GM10847 (cell line): ENCODE results near the gene CRMP1.

ENCODE experiments used
- POLR2A ChIP-seq: IDR thresholded peaks from 2 replicates; pipeline ENCODE4 v1.6.1; 2011; ENCODE audit not compliant: insufficient read length; ENCODE audit errors: extremely low read depth

The CRMP1 gene

DNA sequence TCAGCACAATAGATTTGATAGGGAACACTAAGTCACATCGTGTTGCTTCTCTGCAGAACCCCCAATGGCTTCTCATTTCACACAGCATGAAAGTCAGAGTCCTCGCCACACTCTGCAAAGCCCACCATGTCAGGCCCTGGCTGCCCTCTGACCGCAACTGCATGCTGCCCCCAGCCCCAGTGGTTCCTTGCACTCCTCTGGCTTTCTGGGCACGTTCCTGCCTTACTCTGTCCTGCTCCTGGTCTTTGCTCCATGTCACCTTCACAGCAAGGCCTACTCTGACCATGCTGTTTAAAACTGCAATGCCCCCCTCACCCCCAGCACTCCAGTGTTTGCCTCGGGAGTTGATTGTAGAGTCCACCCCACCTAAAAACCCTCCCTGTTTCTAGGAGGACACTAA, 103.7 kb downstream of the CRMP1 start:
- no peak for TF ChIP-seq POLR2A

GRCh38 chr4:5788144-5788543, 104.7 kb downstream of the CRMP1 start:
- no peak for TF ChIP-seq POLR2A

DNA sequence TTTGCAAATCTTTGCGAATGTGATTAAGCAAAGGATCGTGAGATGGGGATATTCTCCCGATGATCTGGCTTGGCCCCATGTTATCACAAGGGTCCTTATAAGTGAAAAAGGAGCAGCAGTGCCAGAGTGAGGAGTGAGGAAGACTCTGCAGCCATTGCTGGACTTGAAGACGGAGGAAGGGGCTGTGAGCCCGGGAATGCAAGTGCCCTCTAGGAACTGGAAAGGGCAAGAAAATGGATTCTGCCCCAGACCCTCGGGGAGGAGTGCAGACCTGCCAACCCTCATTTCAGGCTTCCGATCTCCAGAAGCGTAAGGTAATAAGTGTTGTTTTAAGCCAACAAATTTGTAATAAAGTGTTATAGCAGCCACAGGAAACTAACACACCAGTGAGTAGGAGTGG, 105.6 kb downstream of the CRMP1 start:
- no peak for TF ChIP-seq POLR2A

GRCh38 chr4:5785806-5786680, 106.8 kb downstream of the CRMP1 start:
- TF ChIP-seq POLR2A: no peak

DNA sequence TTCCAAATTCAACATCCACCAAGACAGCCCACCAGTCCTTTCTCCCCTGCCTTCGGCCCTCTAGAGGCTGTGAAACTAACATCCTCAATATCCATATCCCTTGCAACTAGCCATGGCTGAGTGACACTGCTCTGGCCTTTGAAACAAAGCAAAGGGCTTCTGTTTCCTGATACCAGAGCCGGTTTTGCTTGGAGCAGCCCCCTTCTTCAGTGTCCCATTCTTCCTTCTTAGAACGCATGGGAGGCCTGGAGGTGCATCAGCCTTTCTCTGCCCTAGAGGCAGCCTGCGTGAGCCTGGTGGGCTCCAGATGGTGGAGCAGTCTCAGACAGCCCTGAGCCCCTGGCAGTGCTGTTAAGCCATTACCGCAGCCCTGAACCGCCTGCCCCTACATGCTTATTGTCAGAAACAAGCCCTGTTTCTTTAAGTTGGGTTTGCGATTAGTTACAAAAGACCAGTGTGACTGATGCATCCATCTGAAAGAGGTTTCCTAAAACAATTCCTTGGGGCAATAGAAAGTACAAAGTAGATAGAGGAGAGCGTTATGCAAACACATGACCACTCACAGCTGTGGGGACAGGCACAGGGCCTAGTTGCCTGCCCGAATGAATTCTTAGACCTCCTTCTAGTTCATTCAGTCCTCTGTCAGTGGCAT, 107.8 kb downstream of the CRMP1 start:
- TF ChIP-seq POLR2A: no peak

GRCh38 chr4:5784021-5784420, 108.9 kb downstream of the CRMP1 start:
- TF ChIP-seq POLR2A: no peak

DNA sequence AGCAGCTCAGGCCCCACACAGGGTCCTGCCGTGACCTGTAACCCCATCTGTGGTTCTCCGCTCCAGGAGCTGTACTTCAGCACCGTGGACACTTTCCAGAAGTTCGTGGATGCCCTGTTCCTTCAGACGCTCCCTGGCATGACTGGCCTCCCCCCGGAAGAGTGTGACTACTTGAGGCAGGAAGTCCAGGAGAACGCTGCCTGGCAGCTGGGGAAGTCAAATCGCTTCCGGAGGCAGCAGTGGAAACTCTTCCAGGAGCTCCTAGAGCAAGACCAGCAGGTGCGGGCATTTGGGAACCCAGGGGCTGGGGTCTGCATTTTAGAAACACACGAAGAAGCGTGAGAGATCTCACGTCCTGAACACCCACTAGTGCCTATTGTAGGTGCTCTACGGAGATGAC, 109.4 kb downstream of the CRMP1 start:
- no peak for TF ChIP-seq POLR2A

- TF ChIP-seq POLR2A: no peak
Observed at GRCh38 chr4:5782829-5783476, 109.9 kb downstream of the CRMP1 start.

- TF ChIP-seq POLR2A: no peak
Observed at GRCh38 chr4:5781691-5782090, 111.2 kb downstream of the CRMP1 start.

- no peak for TF ChIP-seq POLR2A
Observed at GRCh38 chr4:5780831-5781480, 111.9 kb downstream of the CRMP1 start.

DNA sequence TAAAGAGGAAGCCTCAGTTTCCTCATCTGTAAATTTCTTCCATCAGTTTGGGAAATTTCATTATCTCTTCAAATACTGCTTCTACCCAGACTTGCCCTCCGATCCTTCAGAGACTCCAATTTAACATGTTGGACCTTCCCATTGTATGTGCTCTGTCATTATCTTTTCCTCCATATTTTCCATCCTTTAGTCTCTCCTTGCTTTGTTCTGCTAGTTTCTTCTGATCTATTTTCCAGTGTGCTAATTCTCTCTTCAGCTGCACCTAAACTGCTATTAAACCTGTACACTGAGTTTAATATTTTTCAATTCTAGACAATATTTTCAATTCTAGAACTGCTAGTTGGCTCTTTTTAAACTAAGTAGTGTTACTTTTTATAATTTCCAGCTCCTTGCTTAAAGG, 116.4 kb downstream of the CRMP1 start:
- no peak for TF ChIP-seq POLR2A

GRCh38 chr4:5774416-5775036, 118.4 kb downstream of the CRMP1 start:
- no peak for TF ChIP-seq POLR2A

DNA sequence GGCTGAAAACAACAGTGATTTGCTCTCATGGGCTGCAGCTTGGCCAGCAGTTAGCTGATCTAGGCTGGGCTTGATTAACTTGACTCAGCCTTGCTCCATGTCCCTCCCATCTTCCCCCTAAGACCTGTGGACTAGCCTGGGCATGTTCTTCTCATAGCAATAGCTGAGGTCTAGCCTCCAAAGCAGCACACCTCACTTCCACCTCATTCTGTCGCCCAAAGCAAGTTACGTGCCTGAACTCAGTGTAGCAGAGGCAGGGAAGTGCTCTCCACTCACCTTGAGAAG, 119.7 kb downstream of the CRMP1 start:
- TF ChIP-seq POLR2A: no peak

DNA sequence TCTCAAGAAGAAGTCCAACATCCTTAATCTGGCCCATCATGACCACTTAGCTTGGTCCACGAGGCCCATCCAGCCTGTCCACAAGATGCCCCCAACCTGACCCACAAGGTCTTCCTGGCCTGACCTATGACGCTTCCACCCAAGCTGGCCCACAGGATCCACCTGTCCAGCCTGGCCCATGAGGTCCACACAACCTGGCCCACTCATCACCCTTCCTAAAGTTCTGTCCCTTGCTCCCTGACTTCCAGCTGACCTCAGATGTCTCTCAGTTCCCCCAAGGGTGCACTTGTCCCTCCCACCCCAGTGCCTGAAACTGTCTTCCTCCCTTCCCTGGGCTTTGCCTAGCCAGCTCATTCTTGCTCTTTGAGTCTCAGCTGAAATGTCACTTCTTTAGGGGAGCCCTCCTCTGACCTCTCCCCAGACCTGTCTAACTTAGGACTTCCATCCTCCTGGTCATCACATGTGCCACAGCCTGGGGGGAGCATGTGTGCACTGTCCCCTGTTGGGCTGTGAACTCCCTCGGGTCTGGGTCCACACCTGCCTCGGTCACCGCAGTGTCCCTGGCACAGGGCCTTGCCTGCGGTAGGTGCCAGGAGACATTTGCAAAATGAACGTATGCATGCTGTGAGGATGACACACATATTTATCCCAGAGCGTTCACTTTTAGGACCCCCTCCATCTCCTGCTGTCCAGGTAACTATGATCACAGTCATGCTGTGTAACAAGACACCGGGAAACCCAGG, 120.2 kb downstream of the CRMP1 start:
- TF ChIP-seq POLR2A: no peak
